SK-N-MC (cell line): Measurements from ENCODE around the gene S100A14.

Experiments used
- EZH2 ChIP-seq: fragments of 200-600 bp; sonication (generic); IDR thresholded peaks from one replicate; pipeline ENCODE4 v1.6.1; 2017; ENCODE audit warnings: antibody characterized with exemption
- POLR2AphosphoS5 ChIP-seq: IDR thresholded peaks from 2 replicates; pipeline ENCODE4 v1.6.1; 2012; ENCODE audit warnings: mild to moderate bottlenecking, low read depth, low read length, borderline replicate concordance

DNA sequence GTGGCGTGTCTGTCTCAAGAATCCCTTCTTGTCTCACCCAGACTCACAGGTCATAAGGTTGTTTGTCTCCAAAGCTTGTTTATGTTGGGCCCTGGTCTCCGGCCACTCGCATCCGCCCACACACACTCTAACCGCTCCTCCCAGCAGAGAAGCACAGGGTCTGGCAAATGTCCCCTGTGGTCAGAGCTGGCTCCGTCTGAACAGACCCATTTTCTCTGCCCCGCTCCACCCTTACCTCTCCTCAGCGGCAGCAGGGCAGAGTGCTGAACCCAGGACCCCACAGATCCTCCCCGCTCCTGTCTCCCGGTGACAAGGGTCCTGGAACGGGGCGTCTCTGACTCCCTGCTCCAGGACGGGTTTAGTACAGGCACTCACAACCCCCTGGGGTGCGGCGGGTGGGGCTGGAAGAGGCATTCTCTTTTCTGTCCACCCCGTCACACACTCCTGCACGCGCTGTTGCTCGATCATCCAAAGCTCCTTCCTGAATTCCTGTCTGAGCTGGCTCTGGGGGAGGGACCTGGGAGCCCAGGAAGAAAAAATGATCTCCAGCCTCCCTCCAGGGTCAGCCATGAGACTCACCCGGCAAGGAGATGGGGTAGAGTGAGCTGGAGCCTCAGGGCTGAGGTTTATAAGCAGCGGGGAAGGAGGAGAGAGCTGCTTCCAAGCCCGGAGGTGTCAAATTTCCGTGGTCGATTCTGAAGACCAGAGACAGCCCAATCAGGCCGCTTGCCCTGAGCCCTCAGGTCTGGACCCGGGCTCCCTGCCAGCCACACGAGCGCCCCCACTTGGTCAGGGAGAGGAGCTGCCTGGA lies 11.0 kb upstream of the S100A14 start, which contains the start of gene S100A13:
- TF ChIP-seq EZH2: no peak
- peak; percentile 88 for TF ChIP-seq POLR2AphosphoS5
